Upper lobe of right lung (tissue), 1 donor: Measurements from ENCODE around the gene CEP72. TPM values are rescaled to one million over a fixed set of nuclear protein-coding genes. Genes with fewer than 3 reads are reported as not detected.
"Not testable (repeated sequence)": the region's sequence is repeated elsewhere in the genome, so short reads cannot be mapped to it uniquely, and the experiment has no call there.

Source experiments
- ATAC-seq: fragments of 200-7000 bp; cut with Tn5 transposase; one replicate; pipeline ENCODE4 v1.9.1; 2020; ENCODE audit warnings: mild to moderate bottlenecking, moderate library complexity
- DNase-seq: peaks from one replicate; pipeline ENCODE4 v3.0.0-alpha.2; 2020
- H3K27ac ChIP-seq: fragments of 200-600 bp; one replicate; pipeline ENCODE4 v1.8.0; 2022
- H3K27me3 ChIP-seq: fragments of 200-600 bp; one replicate; pipeline ENCODE4 v1.8.0; 2022; ENCODE audit warnings: mild to moderate bottlenecking
- H3K36me3 ChIP-seq: fragments of 200-600 bp; one replicate; pipeline ENCODE4 v1.8.0; 2022
- H3K4me1 ChIP-seq: fragments of 200-600 bp; one replicate; pipeline ENCODE4 v1.8.0; 2022
- H3K4me3 ChIP-seq: fragments of 200-600 bp; one replicate; pipeline ENCODE4 v1.8.0; 2022; ENCODE audit warnings: mild to moderate bottlenecking
- H3K9me3 ChIP-seq: fragments of 200-600 bp; one replicate; pipeline ENCODE4 v1.8.0; 2022
- CTCF ChIP-seq: fragments of 200-600 bp; IDR thresholded peaks from one replicate; pipeline ENCODE4 v1.8.0; 2022; ENCODE audit warnings: antibody characterized with exemption
- intact Hi-C: fragments of 100-400 bp; cut with DNase I; formaldehyde crosslinking; loops from one replicate; pipeline ENCODE4 v1.11.0; 2022
- total RNA-seq: library from RNA; stranded (reverse); fragmentation: NEBNext Ultra II Directional; extraction: Animal tissue kit (Norgen Biotek cat#: 25700); gene quantifications from one replicate; pipeline ENCODE4 v1.2.1, GENCODE V29; 2021
- donor health status: DM: no; HTN: yes; CAD: no; lungs with severe emphysema.

Gene CEP72
- total RNA-seq, 1 donor from 2014 or later = 13.2 TPM

DNA sequence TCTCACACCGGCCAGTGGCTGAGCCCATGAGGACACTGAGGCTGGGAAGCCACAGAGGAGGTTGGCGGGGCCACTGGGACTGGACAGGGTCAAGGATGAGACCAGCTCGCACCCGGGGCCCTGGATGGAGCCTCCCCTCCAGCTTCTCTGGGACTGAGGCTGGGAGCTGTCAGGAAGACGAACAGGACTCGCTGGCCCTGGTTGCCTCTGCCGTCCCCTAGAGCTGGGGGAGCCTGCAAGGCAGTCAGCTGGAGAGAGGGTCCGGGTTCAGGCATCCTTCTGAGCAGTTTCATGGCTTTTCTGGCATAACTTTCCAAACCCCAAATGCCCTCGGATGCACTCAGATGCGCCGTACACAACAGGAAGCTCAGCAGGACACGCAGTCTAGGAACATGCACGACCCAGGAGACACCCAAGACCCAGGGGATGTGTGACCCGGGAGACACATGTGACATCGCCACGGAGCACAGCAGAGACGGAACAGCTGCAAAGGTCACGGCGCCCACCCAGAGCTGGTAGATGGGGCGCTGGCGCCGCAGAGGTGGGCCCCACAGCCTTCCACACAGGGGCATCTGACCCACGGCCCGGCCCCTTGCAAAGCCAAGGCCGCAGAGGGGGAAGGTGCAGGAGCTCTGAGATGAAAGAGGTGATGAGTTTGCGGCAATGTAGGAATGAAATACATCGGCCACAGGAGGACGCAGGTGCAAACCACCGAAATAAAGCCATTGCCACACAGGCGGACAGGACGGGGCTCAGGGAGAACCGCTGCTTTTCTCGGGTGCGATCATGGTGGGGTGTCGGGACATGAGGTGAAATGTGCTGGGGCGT is 63.9 kb downstream of the CEP72 start:
- TF ChIP-seq CTCF = no peak
- no peaks in the 10 kb centered on the region for H3K9me3 ChIP-seq
- peaks cover 8% of the 10 kb centered on the region for H3K27me3 ChIP-seq
- no peaks in the 10 kb centered on the region for H3K36me3 ChIP-seq
- peaks cover 23% of the 10 kb centered on the region for H3K4me1 ChIP-seq
- intact Hi-C loops = no loop called here
- no peak for ATAC-seq
- H3K27ac ChIP-seq = no peak overlapping the region
- no peak overlapping the region for H3K4me3 ChIP-seq
- DNase-seq = peak; percentile 50

DNA sequence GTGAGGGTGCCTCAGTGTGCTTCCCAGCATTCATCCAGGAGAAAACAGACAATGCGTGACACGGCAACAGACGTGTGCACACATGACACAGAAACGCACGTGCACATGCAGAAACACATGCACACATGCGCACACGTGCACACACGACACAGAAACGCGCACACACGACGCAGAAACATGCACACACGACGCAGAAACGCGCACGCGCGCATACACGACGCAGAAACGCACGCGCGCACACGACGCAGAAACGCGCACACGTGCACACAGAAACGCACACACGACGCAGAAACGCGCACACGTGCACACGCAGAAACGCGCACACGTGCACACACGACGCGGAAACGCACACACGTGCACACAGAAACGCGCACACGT is 64.5 kb downstream of the CEP72 start:
- no peak overlapping the region for H3K4me3 ChIP-seq
- intact Hi-C loops = no loop called here
- TF ChIP-seq CTCF = no peak
- no peak overlapping the region for H3K27ac ChIP-seq
- peaks cover 20% of the 10 kb centered on the region for H3K4me1 ChIP-seq
- H3K36me3 ChIP-seq = no peaks in the 10 kb centered on the region
- peaks cover 8% of the 10 kb centered on the region for H3K27me3 ChIP-seq
- DNase-seq (no peak), ATAC-seq (no peak)
- H3K9me3 ChIP-seq = no peaks in the 10 kb centered on the region

- H3K36me3 ChIP-seq = no peaks in the 10 kb centered on the region
- TF ChIP-seq CTCF = no peak
- intact Hi-C loops = no loop called here
- peaks cover 13% of the 10 kb centered on the region for H3K4me1 ChIP-seq
- H3K4me3 ChIP-seq = no peak overlapping the region
- H3K9me3 ChIP-seq = no peaks in the 10 kb centered on the region
- DNase-seq (no peak), ATAC-seq (no peak)
- H3K27me3 ChIP-seq = peaks cover 8% of the 10 kb centered on the region
- H3K27ac ChIP-seq = no peak overlapping the region
Observed at GRCh38 chr5:677131-678101, 65.3 kb downstream of the CEP72 start.

GRCh38 chr5:678521-678920 is 66.4 kb downstream of the CEP72 start:
- H3K4me1 ChIP-seq, DNase-seq, H3K27ac ChIP-seq, H3K27me3 ChIP-seq, H3K4me3 ChIP-seq, ATAC-seq, intact Hi-C loops, H3K36me3 ChIP-seq, H3K9me3 ChIP-seq: not testable (repeated sequence)

GRCh38 chr5:679166-679895 is 67.2 kb downstream of the CEP72 start:
- H3K27ac ChIP-seq, intact Hi-C loops, H3K4me3 ChIP-seq, H3K36me3 ChIP-seq, H3K4me1 ChIP-seq, ATAC-seq, H3K27me3 ChIP-seq, H3K9me3 ChIP-seq, DNase-seq: not testable (repeated sequence)

DNA sequence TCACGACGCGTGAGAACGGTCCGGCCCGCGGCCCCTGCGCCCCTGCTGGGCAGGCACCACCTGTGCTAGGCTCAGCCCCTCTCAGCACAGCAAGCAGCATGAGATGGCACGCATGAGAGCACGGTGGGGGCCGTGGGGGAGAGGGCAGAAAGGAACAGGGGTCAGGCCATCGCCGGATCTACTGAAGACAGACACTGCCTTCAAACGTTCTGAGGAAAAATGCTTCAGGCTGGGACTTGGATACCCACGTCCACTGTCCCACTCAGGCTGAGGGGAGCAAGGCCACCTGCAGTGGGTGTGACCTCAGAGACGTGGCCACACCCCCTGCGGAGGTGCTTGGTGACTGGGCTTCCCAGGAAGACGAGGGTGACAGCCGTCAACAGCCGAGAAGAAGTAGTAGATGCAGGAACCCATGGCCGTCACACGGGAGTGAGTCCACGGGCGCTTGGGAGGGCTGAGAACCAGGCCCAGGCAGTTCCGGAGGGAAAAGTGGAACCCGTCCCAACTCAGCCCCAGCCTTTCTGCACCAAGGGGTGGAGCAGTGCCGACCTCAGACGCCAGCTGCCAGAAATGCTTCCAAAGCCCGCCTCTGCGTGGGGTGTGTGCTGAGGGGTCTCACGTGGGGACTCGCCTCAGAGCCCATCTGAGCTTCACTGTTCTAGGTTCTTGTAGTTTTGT is 68.1 kb downstream of the CEP72 start:
- H3K4me1 ChIP-seq, intact Hi-C loops, ATAC-seq, H3K27ac ChIP-seq, H3K9me3 ChIP-seq, DNase-seq, H3K27me3 ChIP-seq, H3K36me3 ChIP-seq, H3K4me3 ChIP-seq: not testable (repeated sequence)

GRCh38 chr5:680836-681235 is 68.7 kb downstream of the CEP72 start:
- H3K36me3 ChIP-seq, H3K4me3 ChIP-seq, DNase-seq, ATAC-seq, H3K27ac ChIP-seq, H3K27me3 ChIP-seq, H3K4me1 ChIP-seq, H3K9me3 ChIP-seq, intact Hi-C loops: not testable (repeated sequence)

DNA sequence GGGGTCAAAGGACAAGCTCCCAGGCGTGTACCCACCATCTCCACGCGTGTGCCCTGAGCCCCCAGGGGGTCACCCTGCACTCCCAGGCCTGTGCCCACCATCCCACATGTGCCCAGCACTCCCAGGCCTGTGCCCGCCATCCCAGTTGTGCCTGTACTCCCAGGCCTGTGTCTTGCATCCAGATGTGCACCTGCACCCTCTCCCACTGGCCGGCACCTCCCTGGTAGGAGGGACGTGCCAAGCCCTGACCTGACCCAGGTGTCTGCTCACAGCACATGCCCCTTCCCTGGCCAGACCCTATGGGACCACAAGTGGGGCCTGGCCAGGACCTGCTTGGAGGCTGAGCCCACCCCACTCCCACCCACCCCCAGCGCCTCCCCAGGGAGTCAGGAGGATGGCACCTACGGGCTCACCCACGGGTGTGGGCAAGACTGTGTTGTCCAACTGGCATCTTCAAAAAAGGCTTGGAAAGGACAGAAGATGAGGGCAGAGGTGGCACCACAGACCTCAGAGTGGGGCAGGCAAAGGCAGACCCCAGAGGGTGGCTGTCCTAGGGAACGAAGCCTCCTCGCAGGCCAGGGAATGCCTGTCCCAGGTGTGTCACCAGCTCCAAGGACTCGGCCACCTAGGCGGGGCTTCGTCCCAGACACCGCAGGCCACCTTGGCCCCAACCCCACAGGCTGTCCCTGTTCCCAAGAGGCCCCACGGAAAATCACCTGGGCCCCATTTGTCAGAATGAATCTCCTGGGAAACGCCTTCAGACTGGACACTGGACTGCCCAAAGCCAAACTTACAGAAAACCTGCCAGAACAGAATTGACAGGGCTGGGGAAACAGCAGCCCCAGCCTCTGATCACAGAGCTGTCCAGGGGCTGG is 69.4 kb downstream of the CEP72 start:
- ATAC-seq, H3K27ac ChIP-seq, H3K36me3 ChIP-seq, intact Hi-C loops, H3K9me3 ChIP-seq, H3K4me3 ChIP-seq, H3K4me1 ChIP-seq, H3K27me3 ChIP-seq: not testable (repeated sequence)
- peak; percentile 35 for DNase-seq

DNA sequence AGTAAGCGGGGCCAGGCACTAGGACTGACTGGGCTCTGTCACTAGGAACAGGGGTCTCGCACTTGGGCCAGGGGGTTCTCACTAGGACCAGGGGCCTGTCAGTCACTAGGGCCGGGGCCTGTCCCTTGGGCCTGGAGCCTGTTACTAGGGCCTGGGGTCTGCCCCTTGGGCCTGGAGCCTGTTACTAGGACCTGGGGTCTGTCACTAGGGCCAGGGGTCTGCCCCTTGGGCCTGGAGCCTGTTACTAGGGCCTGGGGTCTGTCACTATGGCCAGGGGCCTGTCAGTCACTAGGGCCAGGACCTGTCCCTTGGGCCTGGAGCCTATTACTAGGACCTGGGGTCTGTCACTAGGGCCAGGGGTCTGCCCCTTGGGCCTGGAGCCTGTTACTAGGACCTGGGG is 70.1 kb downstream of the CEP72 start:
- DNase-seq, H3K27me3 ChIP-seq, ATAC-seq, H3K4me1 ChIP-seq, H3K27ac ChIP-seq, intact Hi-C loops, H3K9me3 ChIP-seq, H3K4me3 ChIP-seq, H3K36me3 ChIP-seq: not testable (repeated sequence)
